Heart left ventricle (tissue), 16 donors: ENCODE results near the gene MPST. TPM values are rescaled to one million over a fixed set of nuclear protein-coding genes. Genes with fewer than 3 reads are reported as not detected.

Source experiments
- ATAC-seq, 4 donors: fragments of 200-7000 bp; cut with Tn5 transposase; one replicate each; pipeline ENCODE4 v1.9.1; 2020 to 2022; ENCODE audit warnings: moderate library complexity in 4 of 4, mild to moderate bottlenecking in 3 of 4, moderate number of reproducible peaks in 1 of 4
- DNase-seq, 5 donors: peaks; one replicate each; pipeline ENCODE4 v3.0.0-alpha.2; 2020
- H3K27ac ChIP-seq, 12 donors: fragments of 200-600 bp; sonication (generic) in 4 of 12; one replicate each; pipeline versions ENCODE4 v1.5.0 to v1.8.0; 2016 to 2022; ENCODE audit warnings: mild to moderate bottlenecking in 2 of 12
- H3K27me3 ChIP-seq, 9 donors: fragments of 200-600 bp; sonication (generic) in 2 of 9; one replicate each; pipeline versions ENCODE4 v1.5.1 to v1.8.0; 2016 to 2022; ENCODE audit warnings: mild to moderate bottlenecking in 3 of 9
- H3K36me3 ChIP-seq, 9 donors: fragments of 200-600 bp; sonication (generic) in 2 of 9; one replicate each; pipeline versions ENCODE4 v1.5.0 to v1.8.0; 2018 to 2022; ENCODE audit warnings: mild to moderate bottlenecking in 2 of 9
- H3K4me1 ChIP-seq, 12 donors: fragments of 200-600 bp; sonication (generic) in 4 of 12; one replicate each; pipeline versions ENCODE4 v1.5.0 to v1.8.0; 2016 to 2022; ENCODE audit warnings: mild to moderate bottlenecking in 3 of 12
- H3K4me3 ChIP-seq, 12 donors: fragments of 200-600 bp; sonication (generic) in 4 of 12; one replicate each; pipeline versions ENCODE4 v1.5.0 to v1.8.0; 2017 to 2022; ENCODE audit warnings: mild to moderate bottlenecking in 9 of 12, moderate library complexity in 4 of 12
- H3K9me3 ChIP-seq, 12 donors: fragments of 200-600 bp; sonication (generic) in 4 of 12; one replicate each; pipeline versions ENCODE4 v1.5.0 to v1.8.0; 2016 to 2022; ENCODE audit warnings: mild to moderate bottlenecking in 1 of 12
- CTCF ChIP-seq, 12 donors: fragments of 200-600 bp; sonication (generic) in 4 of 12; IDR thresholded peaks; one replicate each; pipeline versions ENCODE4 v1.5.0 to v1.8.0; 2018 to 2022; ENCODE audit warnings: antibody characterized with exemption in 12 of 12, mild to moderate bottlenecking in 5 of 12
- POLR2A ChIP-seq, 2 donors: fragments of 450-650 bp; IDR thresholded peaks; one replicate each; pipeline ENCODE4 v1.6.1; 2017; ENCODE audit warnings: antibody characterized with exemption in 2 of 2, mild to moderate bottlenecking in 2 of 2, moderate library complexity in 2 of 2
- whole genome bisulfite sequencing, 4 donors: extraction: QIAGEN DNeasy Blood & Tissue Kit in 2 of 4; methylation state at CpG; one replicate each; pipeline versions ENCODE4 v1.1.5 to v1.1.7; 2013 to 2018; 5-methylcytosine and 5-hydroxymethylcytosine counted together
- intact Hi-C, 10 donors: fragments of 100-400 bp; cut with DNase I; formaldehyde crosslinking; loops; one replicate each; pipeline versions ENCODE4 v1.11.1 to v1.14.2; 2022
- polyA plus RNA-seq, 2 donors: library from polyadenylated mRNA; stranded (reverse); fragments of 200-250 nt; gene quantifications; one replicate each; pipeline ENCODE4 v1.2.3, GENCODE V29; 2013
- total RNA-seq, 9 donors: library from RNA; depleted of rRNA in 2 of 9; stranded (reverse); fragments of >200 nt in 2 of 9; fragmentation: NEBNext Ultra II Directional in 3 of 9; extraction: Animal tissue kit (Norgen Biotek cat#: 25700) in 3 of 9; gene quantifications; one replicate each; pipeline versions ENCODE4 v1.1.0 to v1.2.4, GENCODE V29; 2016 to 2023
- donor health status: ischemic (EF 13 %, LVEDD 7.1; RV severe dilation, severe dysfunction).
- donor health status: healthy with polysubstance abuse.
- donor health status: DM: no; HTN: yes; CAD: no.
- donor health status: DM: no; HTN: no; CAD: no.
- donor health status: ischemic (EF 25% LVEDD 6.9; RV normal size, moderate dysfunction).
- donor health status: ischemic (EF 25% LVEDD 5.7; RV mildly dilated, moderate dysfunction).
- donor health status: healthy.
- donor health status: DM: yes; HTN: yes; CAD: no.
- donor health status: ischemic (EF 35%, LVEDD 5.7; RV mildly dilated, moderate dysfunction).
- donor health status: nonischemic (EF 11% LVEDD 7.7; RV severe dilation, severe dysfunction).
- donor health status: DM: yes; HTN: yes; CAD: no.
- donor health status: PGD.
- donor health status: ischemic (EF 29% LVEDD 5.4; RV normal size, mild dysfunction).
- donor health status: nonischemic (EF 23%, LVEDD 6.1; RV moderate dilation, normal function).

MPST gene
- total and polyA plus RNA-seq, 11 donors: 27.5 to 157 (median 59.9) TPM

GRCh38 chr22:37025500-37026070, 6.0 kb downstream of the MPST start:
- Histone ChIP-seq H3K36me3 (peaks cover 0 to 63% (median 45%) of the 10 kb centered on the region in 9 donors), H3K27ac (peak overlapping the region in 1 of 12 donors; percentile 10), H3K9me3 (no peaks in the 10 kb centered on the region), H3K4me3 (no peak overlapping the region), H3K4me1 (peaks cover 0 to 53% (median 22%) of the 10 kb centered on the region in 12 donors), H3K27me3 (no peaks in the 10 kb centered on the region)
- whole genome bisulfite sequencing, 4 donors: 84 to 91% (median 87%) methylated on average over 9 to 10 of the region's 10 CpGs
- no peak for ATAC-seq
- intact Hi-C loops: loop anchor here in 1 of 10 donors (10.0 kb wide), 1 partner anchor 61 kb away; no protein-coding TSS in a partner anchor
- no peak for TF ChIP-seq POLR2A (IDR thresholded peaks at IDR 0.05)
- TF ChIP-seq CTCF (IDR thresholded peaks at IDR 0.05): no peak
- DNase-seq: no peak

- Histone ChIP-seq H3K36me3 (peaks cover 0 to 67% (median 45%) of the 10 kb centered on the region in 9 donors), H3K27ac (peak overlapping the region in 3 of 12 donors; percentile 10 to 52 (median 22)), H3K4me1 (peaks cover 0 to 46% (median 15%) of the 10 kb centered on the region in 12 donors), H3K9me3 (no peaks in the 10 kb centered on the region), H3K4me3 (no peak overlapping the region), H3K27me3 (no peaks in the 10 kb centered on the region)
- peak in 2 of 5 donors; percentile 54 to 59 for DNase-seq
- intact Hi-C loops: loop anchor here in 1 of 10 donors (10.0 kb wide), 1 partner anchor 62 kb away; no protein-coding TSS in a partner anchor
- 48 to 69% (median 54%) methylated on average over 5 of the region's 5 CpGs for WGBS, 4 donors
- no peak for TF ChIP-seq POLR2A (IDR thresholded peaks at IDR 0.05)
- TF ChIP-seq CTCF (IDR thresholded peaks at IDR 0.05): no peak
- peak; percentile 64 to 84 (median 74) for ATAC-seq
Observed at GRCh38 chr22:37026325-37026724, 6.8 kb downstream of the MPST start.

GRCh38 chr22:37027556-37027955, 8.0 kb downstream of the MPST start:
- Histone ChIP-seq H3K4me3 (no peak overlapping the region), H3K4me1 (peaks cover 0 to 34% (median 6%) of the 10 kb centered on the region in 12 donors), H3K36me3 (peaks cover 0 to 67% (median 45%) of the 10 kb centered on the region in 9 donors), H3K9me3 (no peaks in the 10 kb centered on the region), H3K27ac (no peak overlapping the region), H3K27me3 (no peaks in the 10 kb centered on the region)
- ATAC-seq (no peak), DNase-seq (no peak)
- WGBS, 4 donors: 93 to 95% (median 93%) methylated on average over 7 of the region's 7 CpGs
- intact Hi-C loops: loop anchor here in 1 of 10 donors (10.0 kb wide), 1 partner anchor 63 kb away; no protein-coding TSS in a partner anchor
- TF ChIP-seq POLR2A (IDR thresholded peaks at IDR 0.05): no peak
- TF ChIP-seq CTCF (IDR thresholded peaks at IDR 0.05): no peak
